ENCODE data around the gene MRPL28.
A peak's percentile ranks its signal among the peaks of the same experiment; 100 is the strongest.
"Not testable (repeated sequence)": the region's sequence is repeated elsewhere in the genome, so short reads cannot be mapped to it uniquely, and the experiment has no call there.

Gene MRPL28

DNA sequence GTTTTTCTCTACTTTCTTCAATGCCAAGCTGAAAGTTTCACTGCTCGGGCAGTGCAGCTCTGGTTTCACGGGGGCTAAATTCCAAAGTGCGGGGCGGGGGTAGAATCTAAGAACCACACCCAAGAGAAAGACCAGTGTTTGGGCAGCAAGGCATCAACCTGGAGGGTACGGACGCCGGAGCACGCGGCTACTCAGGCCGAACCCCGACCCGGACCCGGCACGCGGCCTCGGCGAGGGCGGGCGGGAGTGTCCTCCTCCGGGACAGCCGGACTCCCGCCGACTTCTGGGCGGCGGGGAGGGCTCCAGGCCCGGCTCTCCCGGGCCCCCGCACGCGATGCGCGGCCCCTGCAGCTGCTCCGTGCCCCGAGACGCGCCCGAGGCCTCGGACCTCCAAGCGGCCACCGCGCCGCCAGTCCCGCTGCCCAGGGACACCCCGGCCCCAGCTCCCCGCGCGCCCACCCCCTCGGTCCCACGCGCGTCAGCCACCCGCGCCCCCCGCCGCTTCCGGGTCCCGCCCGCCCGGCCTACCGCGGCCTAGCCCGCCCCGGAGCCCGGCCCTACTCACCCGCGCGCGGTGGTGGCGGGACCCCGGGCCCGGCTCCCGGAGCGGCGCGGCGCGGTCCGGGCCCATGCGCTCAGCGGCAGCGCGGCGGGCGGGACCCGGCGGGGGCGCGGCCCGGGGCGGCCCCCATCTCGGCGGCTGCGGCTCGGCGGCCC is 18.4 kb downstream of the MRPL28 start:
- no peak for DNase-seq (ENCODE audit: low spot score)
- TF ChIP-seq, protein P1, sequence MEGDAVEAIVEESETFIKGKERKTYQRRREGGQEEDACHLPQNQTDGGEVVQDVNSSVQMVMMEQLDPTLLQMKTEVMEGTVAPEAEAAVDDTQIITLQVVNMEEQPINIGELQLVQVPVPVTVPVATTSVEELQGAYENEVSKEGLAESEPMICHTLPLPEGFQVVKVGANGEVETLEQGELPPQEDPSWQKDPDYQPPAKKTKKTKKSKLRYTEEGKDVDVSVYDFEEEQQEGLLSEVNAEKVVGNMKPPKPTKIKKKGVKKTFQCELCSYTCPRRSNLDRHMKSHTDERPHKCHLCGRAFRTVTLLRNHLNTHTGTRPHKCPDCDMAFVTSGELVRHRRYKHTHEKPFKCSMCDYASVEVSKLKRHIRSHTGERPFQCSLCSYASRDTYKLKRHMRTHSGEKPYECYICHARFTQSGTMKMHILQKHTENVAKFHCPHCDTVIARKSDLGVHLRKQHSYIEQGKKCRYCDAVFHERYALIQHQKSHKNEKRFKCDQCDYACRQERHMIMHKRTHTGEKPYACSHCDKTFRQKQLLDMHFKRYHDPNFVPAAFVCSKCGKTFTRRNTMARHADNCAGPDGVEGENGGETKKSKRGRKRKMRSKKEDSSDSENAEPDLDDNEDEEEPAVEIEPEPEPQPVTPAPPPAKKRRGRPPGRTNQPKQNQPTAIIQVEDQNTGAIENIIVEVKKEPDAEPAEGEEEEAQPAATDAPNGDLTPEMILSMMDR (IDR thresholded peaks at IDR 0.05; ENCODE audit: extremely low read depth, missing control alignments), result no peak

DNA sequence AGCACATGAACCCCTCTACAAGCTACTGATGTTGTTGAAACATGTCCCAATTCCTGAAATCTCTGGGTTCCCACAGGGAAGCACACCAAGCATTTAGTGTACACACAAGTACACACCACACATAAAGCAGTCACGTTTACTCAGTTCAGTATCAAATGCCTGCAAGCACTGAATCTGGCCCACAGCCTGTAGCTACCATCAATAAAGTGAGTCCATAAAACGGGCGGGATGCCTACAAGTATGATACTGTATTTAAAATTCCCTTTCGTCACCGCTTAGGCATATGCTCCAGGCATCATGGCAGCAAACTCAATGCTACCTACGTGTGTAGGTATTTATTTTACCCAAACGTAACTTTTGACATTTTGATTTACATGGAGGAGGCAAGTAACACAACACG is 20.1 kb downstream of the MRPL28 start:
- TF ChIP-seq, protein P1 (IDR thresholded peaks at IDR 0.05; ENCODE audit: extremely low read depth, missing control alignments), result no peak
- DNase-seq (ENCODE audit: low spot score), result no peak

GRCh38 chr16:349211-349610 is 21.1 kb downstream of the MRPL28 start:
- peak; percentile 78 for DNase-seq (ENCODE audit: low spot score)

DNA sequence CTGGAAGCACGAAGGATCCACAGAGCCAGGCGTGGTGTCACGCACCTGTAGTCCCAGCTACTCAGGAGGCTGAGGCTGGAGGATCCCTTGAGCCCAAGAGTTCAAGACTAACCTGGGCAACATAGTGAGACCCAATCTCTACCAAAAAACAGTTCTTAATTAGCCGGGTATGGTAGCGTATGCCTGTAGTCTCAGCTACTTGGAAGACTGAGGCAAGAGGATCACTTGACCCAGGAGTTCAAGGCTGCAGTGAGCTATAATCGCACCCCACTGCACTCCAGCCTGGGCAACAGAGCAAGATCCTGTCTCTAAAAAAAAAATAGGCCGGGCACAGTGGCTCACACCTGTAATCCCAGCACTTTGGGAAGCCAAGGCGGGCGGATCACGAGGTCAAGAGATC is 21.8 kb downstream of the MRPL28 start:
- DNase-seq (ENCODE audit: low spot score), result not testable (repeated sequence)

More at GRCh38 chr16:349211-349610, 21.1 kb downstream of the MRPL28 start:
- TF ChIP-seq, protein P1 (IDR thresholded peaks at IDR 0.05; ENCODE audit: extremely low read depth, missing control alignments), result no peak

- TF ChIP-seq, protein P1 (IDR thresholded peaks at IDR 0.05; ENCODE audit: extremely low read depth, missing control alignments), result no peak
- DNase-seq (ENCODE audit: low spot score), result no peak
These were observed 23.1 kb downstream of the MRPL28 start for GRCh38 chr16:347203-347602.

GRCh38 chr16:346587-346986 is 23.8 kb downstream of the MRPL28 start:
- no peak for DNase-seq (ENCODE audit: low spot score)
- TF ChIP-seq, protein P1 (IDR thresholded peaks at IDR 0.05; ENCODE audit: extremely low read depth, missing control alignments), result no peak

DNA sequence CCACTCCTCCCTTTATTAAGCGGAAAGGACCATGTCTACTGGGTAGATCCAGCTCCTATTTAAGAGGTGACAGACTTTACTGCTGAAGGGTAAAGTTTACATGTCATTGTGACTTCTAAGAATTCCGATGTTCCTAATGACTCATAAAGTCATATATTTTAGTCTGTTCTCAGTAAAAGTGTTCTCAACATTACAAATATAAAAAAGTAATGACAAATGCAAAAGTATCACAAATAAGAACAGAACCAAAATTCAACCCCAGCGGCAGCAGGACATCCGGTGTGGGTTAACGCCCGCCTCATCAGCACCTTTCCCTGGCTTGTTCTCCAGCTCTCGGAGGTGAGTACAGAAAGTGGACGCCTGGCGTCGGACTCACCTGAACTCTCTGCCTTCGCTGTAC is 24.6 kb downstream of the MRPL28 start:
- no peak for DNase-seq (ENCODE audit: low spot score)
- TF ChIP-seq, protein P1 (IDR thresholded peaks at IDR 0.05; ENCODE audit: extremely low read depth, missing control alignments), result no peak

All from GM20000 (cell line).